Liver (tissue), 9 donors: ENCODE results near the gene TRIM71. TPM values are rescaled to one million over a fixed set of nuclear protein-coding genes. Genes with fewer than 3 reads are reported as not detected.

Experiments used
- DNase-seq: peaks from one replicate; pipeline ENCODE4 v3.0.0-alpha.2; 2017; ENCODE audit warnings: low spot score
- H3K27ac ChIP-seq, 2 donors: one replicate each; pipeline ENCODE4 v1.7.0; 2013; ENCODE audit warnings: inconsistent platforms in 2 of 2, low read length in 2 of 2, control low read depth in 1 of 2, low read depth in 1 of 2, mild to moderate bottlenecking in 1 of 2
- H3K27me3 ChIP-seq, 4 donors: one replicate each; pipeline versions ENCODE4 v1.6.1 to v1.7.0; 2013; ENCODE audit warnings: low read length in 3 of 4, inconsistent platforms in 1 of 4, mild to moderate bottlenecking in 1 of 4, moderate library complexity in 1 of 4; ENCODE audit not compliant: control insufficient read depth in 4 of 4, insufficient read depth in 4 of 4
- H3K36me3 ChIP-seq, 4 donors: one replicate each; pipeline versions ENCODE4 v1.6.1 to v1.7.0; 2013; ENCODE audit warnings: low read length in 3 of 4, mild to moderate bottlenecking in 3 of 4, low read depth in 1 of 4, moderate library complexity in 1 of 4; ENCODE audit not compliant: control insufficient read depth in 4 of 4, insufficient read depth in 3 of 4
- H3K4me1 ChIP-seq, 4 donors: one replicate each; pipeline versions ENCODE4 v1.6.1 to v1.7.0; 2013; ENCODE audit warnings: low read length in 3 of 4, mild to moderate bottlenecking in 3 of 4, moderate library complexity in 1 of 4; ENCODE audit not compliant: control insufficient read depth in 4 of 4, insufficient read depth in 4 of 4
- H3K4me3 ChIP-seq, 3 donors: one replicate each; pipeline versions ENCODE4 v1.6.1 to v1.7.0; 2013; ENCODE audit warnings: low read length in 3 of 3, control low read depth in 1 of 3, low read depth in 1 of 3, mild to moderate bottlenecking in 1 of 3
- H3K9ac ChIP-seq, 2 donors: one replicate each; pipeline ENCODE4 v1.7.0; 2013; ENCODE audit warnings: low read length in 2 of 2, mild to moderate bottlenecking in 2 of 2, moderate library complexity in 2 of 2, control low read depth in 1 of 2, low read depth in 1 of 2
- H3K9me3 ChIP-seq, 4 donors: one replicate each; pipeline versions ENCODE4 v1.6.1 to v1.7.0; 2013; ENCODE audit warnings: low read length in 3 of 4; ENCODE audit not compliant: control insufficient read depth in 4 of 4
- ATF3 ChIP-seq: IDR thresholded peaks from 2 replicates; pipeline ENCODE4 v1.6.1; 2016; ENCODE audit warnings: antibody characterized with exemption
- CTCF ChIP-seq: fragments of 150-350 bp; IDR thresholded peaks from 2 replicates; pipeline ENCODE4 v1.5.1; 2017; ENCODE audit warnings: improper control_type of control experiment, low read depth, low read length; ENCODE audit not compliant: missing input control
- EGR1 ChIP-seq, 2 donors: IDR thresholded peaks; 2 replicates each; pipeline ENCODE4 v1.6.1; 2016 to 2018; ENCODE audit warnings: antibody characterized with exemption in 2 of 2, low read depth in 2 of 2
- FOXA1 ChIP-seq: IDR thresholded peaks from 2 replicates; pipeline ENCODE4 v1.6.1; 2016; ENCODE audit warnings: antibody characterized with exemption
- FOXA2 ChIP-seq: IDR thresholded peaks from 2 replicates; pipeline ENCODE4 v1.6.1; 2016; ENCODE audit warnings: antibody characterized with exemption
- GABPA ChIP-seq, 2 donors: IDR thresholded peaks in 1 of 2; conservative IDR thresholded peaks in 1 of 2; 2 replicates each; pipeline ENCODE4 v1.6.1; 2016; ENCODE audit warnings: antibody characterized with exemption in 2 of 2, mild to moderate bottlenecking in 1 of 2, moderate library complexity in 1 of 2
- HNF4A ChIP-seq, 2 donors: conservative IDR thresholded peaks; 2 replicates each; pipeline ENCODE4 v1.6.1; 2016; ENCODE audit warnings: antibody characterized with exemption in 2 of 2, mild to moderate bottlenecking in 2 of 2
- HNF4G ChIP-seq: IDR thresholded peaks from 2 replicates; pipeline ENCODE4 v1.6.1; 2016; ENCODE audit warnings: antibody characterized with exemption
- JUND ChIP-seq, 2 donors: IDR thresholded peaks; 2 replicates each; pipeline ENCODE4 v1.6.1; 2016; ENCODE audit warnings: antibody characterized with exemption in 2 of 2
- NR2F2 ChIP-seq: IDR thresholded peaks from 2 replicates; pipeline ENCODE4 v1.6.1; 2016; ENCODE audit warnings: antibody characterized with exemption
- RAD21 ChIP-seq, 2 donors: IDR thresholded peaks; 2 replicates each; pipeline ENCODE4 v1.6.1; 2016; ENCODE audit warnings: antibody characterized with exemption in 2 of 2, mild to moderate bottlenecking in 2 of 2
- RXRA ChIP-seq, 2 donors: IDR thresholded peaks; 2 replicates each; pipeline ENCODE4 v1.6.1; 2017 to 2018; ENCODE audit warnings: antibody characterized with exemption in 2 of 2, mild to moderate bottlenecking in 1 of 2
- SP1 ChIP-seq: IDR thresholded peaks from 2 replicates; pipeline ENCODE4 v1.6.1; 2018; ENCODE audit warnings: antibody characterized with exemption, mild to moderate bottlenecking
- TAF1 ChIP-seq: conservative IDR thresholded peaks from 2 replicates; pipeline ENCODE4 v1.6.1; 2016; ENCODE audit warnings: antibody characterized with exemption, mild to moderate bottlenecking
- YY1 ChIP-seq: IDR thresholded peaks from 2 replicates; pipeline ENCODE4 v1.6.1; 2016; ENCODE audit warnings: antibody characterized with exemption, mild to moderate bottlenecking
- ZBTB33 ChIP-seq: IDR thresholded peaks from 2 replicates; pipeline ENCODE4 v1.6.1; 2016; ENCODE audit warnings: antibody characterized with exemption
- WGBS: extraction: QIAGEN DNeasy Blood & Tissue Kit; methylation state at CpG from one replicate; pipeline ENCODE4 v1.1.7; 2013; 5-methylcytosine and 5-hydroxymethylcytosine counted together
- polyA plus RNA-seq, 2 donors: library from polyadenylated mRNA; stranded (reverse) in 1 of 2; unstranded in 1 of 2; fragments of 200-250 nt in 1 of 2; fragments of >200 nt in 1 of 2; fragmentation: Nextera tagmentation in 1 of 2; extraction: Ambion mirVana in 1 of 2; gene quantifications; one replicate each; pipeline versions ENCODE4 v1.2.1 to v1.2.3, GENCODE V29; 2013 to 2015
- total RNA-seq, 2 donors: library from RNA; depleted of rRNA; stranded (reverse); fragments of >200 nt; gene quantifications; one replicate each; pipeline ENCODE4 v1.2.3, GENCODE V29; 2014
- TF ChIP-seq, protein P1 (sequence below): IDR thresholded peaks from 2 replicates; pipeline ENCODE4 v1.6.1; 2016; ENCODE audit warnings: antibody characterized with exemption
- TF ChIP-seq, protein P2 (sequence below): IDR thresholded peaks from 2 replicates; pipeline ENCODE4 v1.6.1; 2016; ENCODE audit warnings: antibody characterized with exemption, mild to moderate bottlenecking
- donor health status: healthy.
- donor health status: healthy.
- donor health status: healthy.
- donor health status: healthy.
- donor health status: healthy.

The TRIM71 gene
- total and polyA plus RNA-seq, 4 donors: under 0.01 to 9.1 TPM; not detected in 2

GRCh38 chr3:32919920-32920319 is 102.1 kb downstream of the TRIM71 start:
- Histone ChIP-seq H3K27ac (no peak overlapping the region), H3K9me3 (peaks cover 0 to 5% (median 2%) of the 10 kb centered on the region in 4 donors), H3K4me1 (no peaks in the 10 kb centered on the region), H3K9ac (no peak overlapping the region), H3K4me3 (no peak overlapping the region), H3K27me3 (no peaks in the 10 kb centered on the region), H3K36me3 (no peaks in the 10 kb centered on the region)
- no peak for TF ChIP-seq HNF4G
- TF ChIP-seq NR2F2: no peak
- no peak for TF ChIP-seq YY1
- TF ChIP-seq JUND (IDR thresholded peaks at IDR 0.05): no peak
- TF ChIP-seq FOXA1: no peak
- TF ChIP-seq, protein P1, sequence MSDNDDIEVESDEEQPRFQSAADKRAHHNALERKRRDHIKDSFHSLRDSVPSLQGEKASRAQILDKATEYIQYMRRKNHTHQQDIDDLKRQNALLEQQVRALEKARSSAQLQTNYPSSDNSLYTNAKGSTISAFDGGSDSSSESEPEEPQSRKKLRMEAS: no peak
- TF ChIP-seq ATF3: no peak
- TF ChIP-seq CTCF: no peak
- no peak for TF ChIP-seq SP1
- TF ChIP-seq RAD21 (IDR thresholded peaks at IDR 0.05): no peak
- no peak for TF ChIP-seq EGR1 (IDR thresholded peaks at IDR 0.05; ENCODE audit: low read depth in 2 of 2)
- no peak for TF ChIP-seq ZBTB33
- TF ChIP-seq GABPA (IDR thresholded peaks at IDR 0.05 in 1 of 2, conservative IDR thresholded peaks at IDR 0.05 in 1 of 2): no peak
- TF ChIP-seq RXRA (IDR thresholded peaks at IDR 0.05): no peak
- no peak for TF ChIP-seq TAF1
- no peak for TF ChIP-seq HNF4A (conservative IDR thresholded peaks at IDR 0.05)
- TF ChIP-seq FOXA2: no peak
- TF ChIP-seq, protein P2, sequence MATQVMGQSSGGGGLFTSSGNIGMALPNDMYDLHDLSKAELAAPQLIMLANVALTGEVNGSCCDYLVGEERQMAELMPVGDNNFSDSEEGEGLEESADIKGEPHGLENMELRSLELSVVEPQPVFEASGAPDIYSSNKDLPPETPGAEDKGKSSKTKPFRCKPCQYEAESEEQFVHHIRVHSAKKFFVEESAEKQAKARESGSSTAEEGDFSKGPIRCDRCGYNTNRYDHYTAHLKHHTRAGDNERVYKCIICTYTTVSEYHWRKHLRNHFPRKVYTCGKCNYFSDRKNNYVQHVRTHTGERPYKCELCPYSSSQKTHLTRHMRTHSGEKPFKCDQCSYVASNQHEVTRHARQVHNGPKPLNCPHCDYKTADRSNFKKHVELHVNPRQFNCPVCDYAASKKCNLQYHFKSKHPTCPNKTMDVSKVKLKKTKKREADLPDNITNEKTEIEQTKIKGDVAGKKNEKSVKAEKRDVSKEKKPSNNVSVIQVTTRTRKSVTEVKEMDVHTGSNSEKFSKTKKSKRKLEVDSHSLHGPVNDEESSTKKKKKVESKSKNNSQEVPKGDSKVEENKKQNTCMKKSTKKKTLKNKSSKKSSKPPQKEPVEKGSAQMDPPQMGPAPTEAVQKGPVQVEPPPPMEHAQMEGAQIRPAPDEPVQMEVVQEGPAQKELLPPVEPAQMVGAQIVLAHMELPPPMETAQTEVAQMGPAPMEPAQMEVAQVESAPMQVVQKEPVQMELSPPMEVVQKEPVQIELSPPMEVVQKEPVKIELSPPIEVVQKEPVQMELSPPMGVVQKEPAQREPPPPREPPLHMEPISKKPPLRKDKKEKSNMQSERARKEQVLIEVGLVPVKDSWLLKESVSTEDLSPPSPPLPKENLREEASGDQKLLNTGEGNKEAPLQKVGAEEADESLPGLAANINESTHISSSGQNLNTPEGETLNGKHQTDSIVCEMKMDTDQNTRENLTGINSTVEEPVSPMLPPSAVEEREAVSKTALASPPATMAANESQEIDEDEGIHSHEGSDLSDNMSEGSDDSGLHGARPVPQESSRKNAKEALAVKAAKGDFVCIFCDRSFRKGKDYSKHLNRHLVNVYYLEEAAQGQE: no peak
- 87% methylated on average over 2 of the region's 2 CpGs for WGBS
- DNase-seq: no peak
